ENCODE measurements around the gene ITPR2. TPM values are rescaled to one million over a fixed set of nuclear protein-coding genes. Genes with fewer than 3 reads are reported as not detected.
A peak's percentile ranks its signal among the peaks of the same experiment; 100 is the strongest.

Gene ITPR2
- total RNA-seq, 1 experiment from 2014 or later, result 6.9 TPM

GRCh38 chr12:26705851-26706250, 127.1 kb downstream of the ITPR2 start:
- no peak for DNase-seq (ENCODE audit: low read depth)

- no peak for DNase-seq (ENCODE audit: low read depth)
Measured at GRCh38 chr12:26704684-26705460, 128.1 kb downstream of the ITPR2 start.

- no peak for DNase-seq (ENCODE audit: low read depth)
Measured at GRCh38 chr12:26704214-26704613, 128.8 kb downstream of the ITPR2 start.

GRCh38 chr12:26702741-26703140, 130.3 kb downstream of the ITPR2 start:
- DNase-seq (ENCODE audit: low read depth), result no peak

GRCh38 chr12:26701604-26702215, 131.3 kb downstream of the ITPR2 start:
- peak; percentile 46 for DNase-seq (ENCODE audit: low read depth)

- no peak for DNase-seq (ENCODE audit: low read depth)
Measured at GRCh38 chr12:26700430-26700829, 132.6 kb downstream of the ITPR2 start.

- peak; percentile 39 for DNase-seq (ENCODE audit: low read depth)
Measured at GRCh38 chr12:26699237-26699636, 133.8 kb downstream of the ITPR2 start.

GRCh38 chr12:26698186-26698585, 134.8 kb downstream of the ITPR2 start:
- no peak for DNase-seq (ENCODE audit: low read depth)

GRCh38 chr12:26697217-26697616, 135.8 kb downstream of the ITPR2 start:
- no peak for DNase-seq (ENCODE audit: low read depth)

- no peak for DNase-seq (ENCODE audit: low read depth)
Measured at GRCh38 chr12:26696613-26697092, 136.3 kb downstream of the ITPR2 start.

- no peak for DNase-seq (ENCODE audit: low read depth)
Measured at GRCh38 chr12:26696048-26696612, 136.9 kb downstream of the ITPR2 start.

- no peak for DNase-seq (ENCODE audit: low read depth)
Measured at GRCh38 chr12:26694402-26694801, 138.6 kb downstream of the ITPR2 start.

GRCh38 chr12:26692407-26692806, 140.6 kb downstream of the ITPR2 start:
- no peak for DNase-seq (ENCODE audit: low read depth)

- peak; percentile 90 for DNase-seq (ENCODE audit: low read depth)
Measured at GRCh38 chr12:26691234-26691970, 141.6 kb downstream of the ITPR2 start.

GRCh38 chr12:26690601-26691000, 142.4 kb downstream of the ITPR2 start:
- no peak for DNase-seq (ENCODE audit: low read depth)

- DNase-seq (ENCODE audit: low read depth), result no peak
Measured at GRCh38 chr12:26689281-26689841, 143.6 kb downstream of the ITPR2 start.

GRCh38 chr12:26688344-26688904, 144.6 kb downstream of the ITPR2 start:
- no peak for DNase-seq (ENCODE audit: low read depth)

GRCh38 chr12:26686408-26686807, 146.6 kb downstream of the ITPR2 start:
- no peak for DNase-seq (ENCODE audit: low read depth)

- no peak for DNase-seq (ENCODE audit: low read depth)
Measured at GRCh38 chr12:26684101-26684500, 148.9 kb downstream of the ITPR2 start.

- no peak for DNase-seq (ENCODE audit: low read depth)
Measured at GRCh38 chr12:26683443-26683842, 149.6 kb downstream of the ITPR2 start.

GRCh38 chr12:26680727-26681455, 152.1 kb downstream of the ITPR2 start:
- peak; percentile 73 for DNase-seq (ENCODE audit: low read depth)
